Measurements from ENCODE around the gene LAMA2. TPM values are rescaled to one million over a fixed set of nuclear protein-coding genes. Genes with fewer than 3 reads are reported as not detected.

The LAMA2 gene
- total and polyA plus RNA-seq, 7 donors, result 8.8 to 59.0 (median 27.3) TPM

- no peak for TF ChIP-seq CTCF (IDR thresholded peaks at IDR 0.05)
- no peak for ATAC-seq
- Histone ChIP-seq H3K9me3 (no peaks in the 10 kb centered on the region), H3K27me3 (ENCODE audit: insufficient read depth in 3 of 3, low read length in 2 of 3) (no peaks in the 10 kb centered on the region), H3K4me1 (no peaks in the 10 kb centered on the region), H3K27ac (no peak overlapping the region), H3K36me3 (ENCODE audit: insufficient read depth in 1 of 2, low read depth in 1 of 2) (no peaks in the 10 kb centered on the region), H3K4me3 (no peak overlapping the region)
- intact Hi-C loops (cut with DNase I), result no loop called here
- 79 to 86% (median 83%) methylated on average over 4 of the region's 4 CpGs for WGBS, 3 donors
- no peak for DNase-seq
Measured at GRCh38 chr6:129523816-129524215, 640.9 kb downstream of the LAMA2 start.

- Histone ChIP-seq H3K4me1 (no peaks in the 10 kb centered on the region), H3K36me3 (ENCODE audit: insufficient read depth in 1 of 2, low read depth in 1 of 2) (no peaks in the 10 kb centered on the region), H3K27ac (no peak overlapping the region), H3K9me3 (no peaks in the 10 kb centered on the region), H3K27me3 (ENCODE audit: insufficient read depth in 3 of 3, low read length in 2 of 3) (no peaks in the 10 kb centered on the region), H3K4me3 (no peak overlapping the region)
- DNase-seq (no peak), ATAC-seq (peak in 1 of 4 donors; percentile 50)
- 34 to 77% (median 38%) methylated on average over 1 of the region's 1 CpG for WGBS, 3 donors
- intact Hi-C loops (cut with DNase I), result no loop called here
- TF ChIP-seq CTCF (IDR thresholded peaks at IDR 0.05), result no peak
Measured at GRCh38 chr6:129525055-129525454, 642.1 kb downstream of the LAMA2 start.

GRCh38 chr6:129534926-129535325 is 652.0 kb downstream of the LAMA2 start:
- Histone ChIP-seq H3K27ac (no peak overlapping the region), H3K4me1 (no peaks in the 10 kb centered on the region), H3K27me3 (ENCODE audit: insufficient read depth in 3 of 3, low read length in 2 of 3) (no peaks in the 10 kb centered on the region), H3K36me3 (ENCODE audit: insufficient read depth in 1 of 2, low read depth in 1 of 2) (peaks cover 0 to 13% of the 10 kb centered on the region in 2 donors), H3K4me3 (no peak overlapping the region), H3K9me3 (no peaks in the 10 kb centered on the region)
- no peak for TF ChIP-seq CTCF (IDR thresholded peaks at IDR 0.05)
- intact Hi-C loops (cut with DNase I), result no loop called here
- no peak for ATAC-seq
- no peak for DNase-seq

DNA sequence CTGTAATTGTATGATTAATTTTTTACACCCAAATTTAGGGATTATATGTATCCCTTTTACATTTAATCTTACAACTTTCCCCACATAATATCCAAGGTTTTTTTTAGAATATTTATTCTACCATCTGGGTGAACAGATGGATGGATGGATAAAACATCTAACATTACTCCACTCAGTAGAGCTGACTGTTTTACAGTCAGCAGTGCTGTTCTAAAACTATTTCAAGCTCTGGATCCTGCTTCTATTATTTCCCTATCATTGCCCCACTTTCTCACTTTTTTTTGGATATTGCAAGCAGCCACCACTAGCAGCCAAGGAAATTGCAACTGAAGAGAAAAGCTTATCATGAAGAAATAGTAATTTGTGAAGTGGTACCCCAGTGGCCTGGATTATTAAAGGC is 653.3 kb downstream of the LAMA2 start:
- TF ChIP-seq CTCF (IDR thresholded peaks at IDR 0.05), result no peak
- intact Hi-C loops (cut with DNase I), result no loop called here
- ATAC-seq, result no peak
- H3K4me1 ChIP-seq, result no peaks in the 10 kb centered on the region
- no peak overlapping the region for H3K27ac ChIP-seq
- H3K36me3 ChIP-seq (ENCODE audit: insufficient read depth in 1 of 2, low read depth in 1 of 2), result peaks cover 0 to 13% of the 10 kb centered on the region in 2 donors
- no peak for DNase-seq
- no peaks in the 10 kb centered on the region for H3K27me3 ChIP-seq (ENCODE audit: insufficient read depth in 3 of 3, low read length in 2 of 3)
- H3K9me3 ChIP-seq, result no peaks in the 10 kb centered on the region
- no peak overlapping the region for H3K4me3 ChIP-seq

- no peak for ATAC-seq
Measured at GRCh38 chr6:129539032-129539431, 656.1 kb downstream of the LAMA2 start.

More at GRCh38 chr6:129539032-129539431, 656.1 kb downstream of the LAMA2 start:
- H3K36me3 ChIP-seq (ENCODE audit: insufficient read depth in 1 of 2, low read depth in 1 of 2), result peaks cover 0 to 13% of the 10 kb centered on the region in 2 donors
- no peak overlapping the region for H3K27ac ChIP-seq
- DNase-seq, result no peak
- WGBS, 3 donors, result 50 to 65% (median 59%) methylated on average over 2 of the region's 2 CpGs
- intact Hi-C loops (cut with DNase I), result no loop called here
- H3K27me3 ChIP-seq (ENCODE audit: insufficient read depth in 3 of 3, low read length in 2 of 3), result no peaks in the 10 kb centered on the region
- H3K9me3 ChIP-seq, result no peaks in the 10 kb centered on the region
- TF ChIP-seq CTCF (IDR thresholded peaks at IDR 0.05), result no peak
- H3K4me1 ChIP-seq, result no peaks in the 10 kb centered on the region
- no peak overlapping the region for H3K4me3 ChIP-seq
